SKM-1 (cell line): Measurements from ENCODE around the gene DPP10.
A peak's percentile ranks its signal among the peaks of the same experiment; 100 is the strongest.
"Not testable (repeated sequence)": the region's sequence is repeated elsewhere in the genome, so short reads cannot be mapped to it uniquely, and the experiment has no call there.

Experiments used
- DNase-seq: peaks from one replicate; lab custom pipeline; 2025; ENCODE audit not compliant: unreplicated experiment; lab: John Stamatoyannopoulos, UW

The DPP10 gene

GRCh38 chr2:114507744-114508143, 65.3 kb downstream of the DPP10 start:
- DNase-seq: no peak

GRCh38 chr2:114515882-114516281, 73.4 kb downstream of the DPP10 start:
- no peak for DNase-seq

- DNase-seq: no peak
Measured at GRCh38 chr2:114517580-114517979, 75.1 kb downstream of the DPP10 start.

- no peak for DNase-seq
Measured at GRCh38 chr2:114518738-114519137, 76.3 kb downstream of the DPP10 start.

GRCh38 chr2:114522612-114523011, 80.2 kb downstream of the DPP10 start:
- not testable (repeated sequence) for DNase-seq

GRCh38 chr2:114525955-114526354, 83.5 kb downstream of the DPP10 start:
- no peak for DNase-seq

- no peak for DNase-seq
Measured at GRCh38 chr2:114526841-114527240, 84.4 kb downstream of the DPP10 start.

GRCh38 chr2:114527330-114527983, 85.0 kb downstream of the DPP10 start:
- DNase-seq: no peak

- DNase-seq: peak; percentile 37
Measured at GRCh38 chr2:114534116-114535084, 92.0 kb downstream of the DPP10 start.

- no peak for DNase-seq
Measured at GRCh38 chr2:114537777-114538176, 95.3 kb downstream of the DPP10 start.

- DNase-seq: no peak
Measured at GRCh38 chr2:114542695-114543094, 100.3 kb downstream of the DPP10 start.

- DNase-seq: no peak
Measured at GRCh38 chr2:114543236-114543766, 100.9 kb downstream of the DPP10 start.

- DNase-seq: no peak
Measured at GRCh38 chr2:114545052-114545451, 102.6 kb downstream of the DPP10 start.

- DNase-seq: no peak
Measured at GRCh38 chr2:114546531-114546930, 104.1 kb downstream of the DPP10 start.

- no peak for DNase-seq
Measured at GRCh38 chr2:114548151-114548550, 105.7 kb downstream of the DPP10 start.

- no peak for DNase-seq
Measured at GRCh38 chr2:114550364-114550763, 107.9 kb downstream of the DPP10 start.

- DNase-seq: peak; percentile 21
Measured at GRCh38 chr2:114550895-114551793, 108.7 kb downstream of the DPP10 start.

- no peak for DNase-seq
Measured at GRCh38 chr2:114553027-114553426, 110.6 kb downstream of the DPP10 start.

- no peak for DNase-seq
Measured at GRCh38 chr2:114569166-114569565, 126.7 kb downstream of the DPP10 start.

GRCh38 chr2:114577657-114578056, 135.2 kb downstream of the DPP10 start:
- no peak for DNase-seq

- no peak for DNase-seq
Measured at GRCh38 chr2:114579542-114579941, 137.1 kb downstream of the DPP10 start.
